T-helper 2 cell (primary cell): ENCODE measurements around the gene PTPRG.
"Not testable (repeated sequence)": the region's sequence is repeated elsewhere in the genome, so short reads cannot be mapped to it uniquely, and the experiment has no call there.

ENCODE experiments used
- DNase-seq, 5 experiments: peaks; one replicate each; pipeline versions ENCODE4 v3.0.0 to v3.0.0-alpha.2; 2012 to 2022
- total RNA-seq, 2 donors: gene quantifications; one replicate each; lab custom pipeline; 2026; lab: John Stamatoyannopoulos, UW

Gene PTPRG
- 0 to 1.5 reads per million in 2 donors for total RNA-seq

- DNase-seq, result peak in 1 of 5 experiments; percentile 77
Observed at GRCh38 chr3:61561374-61562041, at the start of gene PTPRG. Gene PTPRG (plus strand): TSS chr3:61561571. CDS start chr3:61562288, 717 bp downstream.

GRCh38 chr3:61518590-61518989, 42.8 kb upstream of the PTPRG start:
- no peak for DNase-seq

GRCh38 chr3:61520966-61521628, 40.3 kb upstream of the PTPRG start:
- peak in 1 of 5 experiments; percentile 77 for DNase-seq

- DNase-seq, result peak in 1 of 5 experiments; percentile 22
Observed at GRCh38 chr3:61522060-61522459, 39.3 kb upstream of the PTPRG start.

- no peak for DNase-seq
Observed at GRCh38 chr3:61522626-61523025, 38.7 kb upstream of the PTPRG start.

GRCh38 chr3:61524933-61525332, 36.4 kb upstream of the PTPRG start:
- DNase-seq, result no peak

GRCh38 chr3:61526308-61526707, 35.1 kb upstream of the PTPRG start:
- no peak for DNase-seq

- no peak for DNase-seq
Observed at GRCh38 chr3:61527011-61527410, 34.4 kb upstream of the PTPRG start.

GRCh38 chr3:61530355-61530754, 31.0 kb upstream of the PTPRG start:
- peak in 1 of 5 experiments; percentile 31 for DNase-seq

- DNase-seq, result no peak
Observed at GRCh38 chr3:61531528-61531927, 29.8 kb upstream of the PTPRG start.

GRCh38 chr3:61532739-61533500, 28.5 kb upstream of the PTPRG start:
- no peak for DNase-seq

- DNase-seq, result no peak
Observed at GRCh38 chr3:61535826-61536225, 25.5 kb upstream of the PTPRG start.

GRCh38 chr3:61537366-61537765, 24.0 kb upstream of the PTPRG start:
- no peak for DNase-seq

- DNase-seq, result no peak
Observed at GRCh38 chr3:61538486-61538885, 22.9 kb upstream of the PTPRG start.

- no peak for DNase-seq
Observed at GRCh38 chr3:61541694-61542093, 19.7 kb upstream of the PTPRG start.

- DNase-seq, result no peak
Observed at GRCh38 chr3:61545716-61546115, 15.7 kb upstream of the PTPRG start.

GRCh38 chr3:61547625-61548024, 13.7 kb upstream of the PTPRG start:
- DNase-seq, result no peak

GRCh38 chr3:61552704-61553103, 8.7 kb upstream of the PTPRG start:
- not testable (repeated sequence) for DNase-seq

- no peak for DNase-seq
Observed at GRCh38 chr3:61559136-61559731, 2.1 kb upstream of the PTPRG start.

- peak in 1 of 5 experiments; percentile 66 for DNase-seq
Observed at GRCh38 chr3:61560517-61561373, 626 bp upstream of the PTPRG start.

- peak in 1 of 5 experiments; percentile 9 for DNase-seq
Observed at GRCh38 chr3:61562042-61562720, 810 bp downstream of the PTPRG start.
